GM13977 (cell line): Measurements from ENCODE around the gene PWP2.

ENCODE experiments used
- DNase-seq: peaks from one replicate; pipeline ENCODE4 v3.0.0; 2012; ENCODE audit warnings: low spot score
- CTCF ChIP-seq: IDR thresholded peaks from 2 replicates; pipeline ENCODE4 v1.5.1; 2012; ENCODE audit warnings: mild to moderate bottlenecking, control low read depth; ENCODE audit not compliant: insufficient read depth; ENCODE audit errors: extremely low read depth, missing control alignments
- in situ Hi-C: fragments of 300-500 bp; cut with MboI; formaldehyde crosslinking; loops from one replicate; pipeline ENCODE4 v1.12.0; 2022; ENCODE audit warnings: low sequenced_read_pairs, low pct_unique_long_range_greater_than_20kb, mixed read lengths, inconsistent platforms; ENCODE audit not compliant: unreplicated experiment

Gene PWP2

DNA sequence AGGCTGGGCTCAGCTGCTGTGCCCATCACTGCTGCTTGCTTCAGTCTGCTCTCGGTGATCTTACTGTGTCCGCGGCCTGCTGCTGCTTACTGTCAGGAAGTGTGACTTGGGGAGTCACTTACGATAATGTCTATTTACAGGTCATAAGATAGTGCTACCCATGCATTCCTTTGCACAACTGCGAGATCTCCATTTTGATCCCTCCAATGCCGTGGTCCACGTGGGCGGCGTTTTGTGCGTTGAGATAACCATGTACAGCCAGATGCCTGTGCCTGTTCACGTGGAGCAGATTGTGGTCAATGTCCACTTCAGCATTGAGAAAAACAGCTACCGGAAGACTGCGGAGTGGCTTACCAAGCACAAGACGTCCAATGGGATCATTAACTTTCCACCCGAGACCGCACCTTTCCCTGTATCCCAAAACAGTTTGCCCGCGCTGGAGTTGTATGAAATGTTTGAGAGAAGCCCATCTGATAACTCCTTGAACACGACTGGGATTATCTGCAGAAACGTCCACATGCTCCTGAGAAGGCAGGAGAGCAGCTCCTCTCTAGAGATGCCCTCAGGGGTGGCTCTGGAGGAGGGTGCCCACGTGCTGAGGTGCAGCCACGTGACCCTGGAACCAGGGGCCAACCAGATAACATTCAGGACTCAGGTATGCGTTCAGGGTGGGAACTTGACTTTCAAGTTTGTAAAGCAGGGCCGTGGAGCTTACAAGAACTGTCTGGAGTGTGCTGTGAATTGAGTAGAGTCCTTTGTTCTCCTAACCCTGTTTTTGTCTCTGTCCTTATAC is 24.4 kb upstream of the PWP2 start:
- no peak for DNase-seq
- TF ChIP-seq CTCF, result no peak
- in situ Hi-C loops, result loop anchor here (25.0 kb wide), 2 partner anchors 204 to 379 kb away; partner anchors contain the start of genes AIRE and LRRC3

- DNase-seq, result no peak
- TF ChIP-seq CTCF, result no peak
- in situ Hi-C loops, result loop anchor here (25.0 kb wide), 2 partner anchors 204 to 379 kb away; partner anchors contain the start of genes AIRE and LRRC3
Observed at GRCh38 chr21:44083631-44084291, 23.4 kb upstream of the PWP2 start.

DNA sequence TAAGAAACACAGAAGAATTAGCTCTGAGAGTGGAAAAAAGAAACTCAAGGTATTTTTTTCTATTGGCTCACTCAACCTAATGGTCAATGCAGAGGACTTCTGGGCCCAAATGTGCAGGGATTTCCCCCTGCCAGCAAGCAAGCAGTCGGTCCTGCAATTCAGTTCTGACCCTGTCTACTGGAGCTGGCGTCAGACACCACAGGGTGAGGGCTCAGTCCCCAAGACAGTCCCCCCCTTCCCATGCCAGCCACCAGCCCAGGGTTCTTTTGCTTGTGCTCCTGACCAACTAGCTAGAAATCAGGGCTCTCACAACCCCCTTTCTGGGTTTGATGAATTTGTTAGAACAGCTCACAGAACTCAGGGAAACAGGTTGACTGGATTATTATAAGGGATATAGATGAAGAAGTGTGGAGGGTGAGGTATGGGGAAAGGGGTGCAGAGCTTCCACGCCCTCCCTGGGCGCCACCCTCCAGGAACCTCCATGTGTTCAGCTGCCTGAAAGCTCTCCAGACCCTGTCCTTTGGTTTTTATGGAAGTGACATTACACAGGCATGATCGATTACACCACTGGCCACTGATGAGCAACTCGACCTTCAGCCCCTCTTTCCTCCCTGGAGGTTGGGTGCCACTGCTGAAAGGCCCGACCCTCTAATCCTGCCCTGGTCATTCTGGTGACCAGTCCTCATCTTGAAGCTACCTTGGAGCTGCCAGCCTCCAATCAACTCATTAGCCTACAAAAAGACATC is 22.5 kb upstream of the PWP2 start:
- DNase-seq, result no peak
- no peak for TF ChIP-seq CTCF
- in situ Hi-C loops, result loop anchor here (25.0 kb wide), 2 partner anchors 203 to 378 kb away; partner anchors contain the start of genes AIRE and LRRC3

- in situ Hi-C loops, result loop anchor here (25.0 kb wide), 2 partner anchors 202 to 377 kb away; partner anchors contain the start of genes AIRE and LRRC3
- no peak for DNase-seq
- no peak for TF ChIP-seq CTCF
Observed at GRCh38 chr21:44085491-44086321, 21.5 kb upstream of the PWP2 start.

GRCh38 chr21:44086636-44087425 is 20.4 kb upstream of the PWP2 start:
- in situ Hi-C loops, result loop anchor here (25.0 kb wide), 2 partner anchors 200 to 375 kb away; partner anchors contain the start of genes AIRE and LRRC3
- DNase-seq, result no peak
- TF ChIP-seq CTCF, result no peak
